ENCODE data around the gene ANKLE1.

The ANKLE1 gene

DNA sequence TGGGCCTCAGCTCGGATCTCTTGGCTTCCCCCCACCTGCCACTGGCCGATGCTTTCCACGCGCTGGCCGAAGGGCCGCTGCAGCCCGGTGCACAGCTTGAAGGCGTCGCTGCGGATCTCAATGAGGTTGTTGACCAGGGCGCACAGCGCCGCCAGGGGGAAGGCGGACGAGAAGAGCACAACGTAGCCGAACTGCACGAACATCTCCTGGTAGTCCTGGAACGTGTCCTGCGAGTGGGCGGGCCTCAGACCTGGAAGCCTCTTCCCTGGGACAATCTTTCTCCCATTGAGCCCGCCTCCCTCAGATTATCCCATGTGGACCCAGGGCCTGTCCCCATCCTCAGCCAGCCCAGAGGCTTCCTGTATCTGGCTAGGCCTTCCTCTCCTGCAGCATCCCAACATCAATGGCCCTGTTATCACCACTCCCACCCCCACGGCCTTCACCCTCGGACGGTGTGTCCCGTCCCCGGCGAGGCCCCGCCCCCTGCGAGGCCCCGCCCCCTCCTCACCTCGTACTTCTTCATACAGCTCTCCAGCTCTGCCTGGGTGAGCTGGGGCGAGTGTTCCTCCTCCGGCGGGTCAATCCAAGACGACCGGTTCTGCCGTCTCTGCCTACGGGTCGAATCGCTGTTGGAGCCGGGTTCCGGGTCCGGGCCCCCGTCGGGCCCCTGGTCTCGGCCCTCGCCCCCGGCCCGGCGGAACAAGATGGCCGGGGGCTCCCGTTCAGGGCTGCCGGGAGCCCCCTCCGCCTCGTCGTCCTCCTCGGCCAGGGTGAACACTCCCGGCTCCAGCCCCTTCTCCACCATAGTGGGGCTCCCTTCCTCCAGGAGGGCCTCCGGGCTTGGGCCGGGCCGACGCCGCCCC is 46.2 kb downstream of the ANKLE1 start:
- DNase-seq (ENCODE audit: low read depth) = peak; percentile 53

DNA sequence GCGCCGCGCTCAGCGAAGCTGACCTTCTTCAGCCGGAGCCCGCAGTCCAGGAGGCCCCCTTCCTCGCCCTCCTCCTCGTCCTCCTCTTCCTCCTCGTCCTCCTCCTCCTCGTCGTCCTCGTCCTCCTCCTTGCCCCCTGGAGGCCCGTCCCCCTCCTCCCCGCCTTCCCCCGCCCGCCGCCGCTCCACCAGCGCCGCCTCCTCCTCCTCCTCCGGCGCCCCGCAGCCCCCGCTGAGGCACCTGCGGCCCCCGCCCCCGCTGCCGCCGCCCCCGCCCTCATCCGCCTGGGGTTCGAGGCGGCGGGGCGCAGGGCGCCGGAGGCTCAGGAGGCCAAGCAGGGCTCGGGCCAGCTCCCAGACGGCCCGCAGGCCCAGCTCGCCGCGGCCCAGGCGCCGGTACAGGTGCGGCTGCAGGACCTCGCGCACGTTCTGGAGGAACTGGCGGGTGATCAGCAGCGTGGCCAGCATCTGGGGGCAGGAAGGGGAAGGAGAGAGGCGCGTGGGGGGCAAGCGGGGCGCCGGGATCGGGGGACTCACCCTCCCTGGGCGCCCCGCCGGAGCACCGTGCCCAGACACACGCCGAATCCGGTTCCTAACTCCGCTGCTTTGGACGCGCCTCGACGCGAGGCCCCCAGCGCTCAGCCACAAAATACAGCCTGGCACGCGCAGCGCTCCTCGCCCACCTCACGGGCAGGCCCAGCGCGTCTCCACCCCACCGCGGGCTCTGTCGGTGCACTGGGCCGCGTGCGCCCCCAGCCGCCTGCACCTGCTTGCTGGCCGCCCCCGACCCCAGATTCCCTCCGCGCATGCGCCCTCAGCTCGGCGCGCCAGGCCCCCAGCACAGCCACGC is 47.0 kb downstream of the ANKLE1 start:
- DNase-seq (ENCODE audit: low read depth) = no peak

DNA sequence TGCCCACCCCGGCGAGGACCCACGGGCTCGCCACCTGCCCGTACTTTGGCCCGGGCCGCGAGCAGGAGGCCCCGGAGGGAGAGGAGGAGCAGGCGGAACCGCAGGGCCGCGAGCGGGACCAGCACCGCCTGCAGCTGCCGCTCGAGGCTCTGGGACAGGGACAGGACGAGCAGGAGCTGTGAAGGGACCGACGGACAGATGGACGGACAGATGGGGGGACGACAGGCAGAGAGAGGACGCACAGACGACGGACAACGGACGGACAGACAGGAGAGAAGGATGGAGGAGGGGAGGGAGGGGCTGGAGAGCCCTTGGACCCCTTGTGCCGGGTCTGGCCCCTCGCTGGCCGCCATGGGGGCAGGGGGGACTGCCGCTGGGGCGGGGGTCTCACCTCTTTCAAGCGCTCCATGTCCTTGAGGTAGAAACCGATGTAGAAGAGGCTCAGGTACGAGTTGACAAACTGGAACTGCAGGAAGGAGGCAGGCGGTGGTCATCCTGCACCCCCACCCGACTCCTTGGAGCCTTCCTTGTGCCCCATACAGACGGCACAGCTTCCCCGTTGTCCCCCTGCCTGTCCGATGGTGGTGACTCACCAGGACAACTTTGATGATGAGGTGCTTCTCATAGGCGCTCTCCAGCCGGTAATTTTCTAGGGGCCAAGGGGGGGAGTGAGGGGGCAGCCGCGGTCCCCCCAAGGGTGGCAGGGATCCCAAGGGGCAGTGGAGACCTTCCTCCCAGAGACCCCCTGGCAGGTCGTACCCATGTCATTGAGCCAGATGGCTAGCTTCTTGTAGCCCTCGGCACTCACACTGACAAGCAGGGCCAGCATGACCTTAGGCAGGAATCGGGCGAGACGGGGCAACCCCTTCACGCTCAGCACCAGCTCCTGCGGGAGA is 47.9 kb downstream of the ANKLE1 start:
- no peak for DNase-seq (ENCODE audit: low read depth)

DNA sequence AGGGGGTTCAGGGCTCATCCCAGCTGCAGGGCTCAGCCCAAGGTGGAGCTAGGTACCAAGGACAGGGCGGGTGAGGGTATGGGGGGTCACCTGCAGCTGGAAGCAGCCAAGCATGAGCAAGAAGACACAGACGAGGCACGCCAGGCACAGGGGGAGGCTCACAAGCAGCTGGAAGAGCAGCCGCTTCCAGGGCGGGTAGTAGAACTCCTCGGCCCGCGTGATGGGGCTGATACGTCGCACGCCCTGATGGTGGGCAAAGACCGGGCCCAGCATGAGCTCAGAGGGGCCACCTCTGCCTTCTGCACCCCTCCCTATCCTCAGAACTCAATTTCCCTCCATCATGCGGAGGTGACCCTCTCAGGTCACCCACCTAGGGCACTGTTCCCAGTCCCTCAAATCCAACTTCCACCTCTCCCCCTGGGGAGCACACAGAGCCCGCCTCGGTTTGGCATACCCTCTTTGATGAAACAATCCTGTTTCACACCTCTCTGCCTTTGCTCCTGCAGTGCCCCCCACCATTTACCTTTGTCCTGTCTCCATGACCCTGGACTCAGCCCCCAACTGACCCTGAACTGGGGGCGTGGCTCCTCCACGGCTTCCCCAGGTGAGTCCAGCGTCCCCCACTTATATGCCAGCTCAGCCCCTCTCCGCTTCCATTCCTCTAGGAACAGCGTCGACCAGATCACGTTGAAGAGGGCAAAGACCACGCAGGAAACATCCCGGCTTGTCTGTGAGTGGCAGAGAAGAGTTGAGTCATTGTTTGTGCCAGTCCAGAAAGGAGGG is 48.8 kb downstream of the ANKLE1 start:
- DNase-seq (ENCODE audit: low read depth) = no peak

GRCh38 chr19:17331045-17331558 is 49.4 kb downstream of the ANKLE1 start:
- no peak for DNase-seq (ENCODE audit: low read depth)

- DNase-seq (ENCODE audit: low read depth) = no peak
These were observed 50.6 kb downstream of the ANKLE1 start for GRCh38 chr19:17332360-17332676.

- DNase-seq (ENCODE audit: low read depth) = no peak
These were observed 51.2 kb downstream of the ANKLE1 start for GRCh38 chr19:17332677-17333581.

- DNase-seq (ENCODE audit: low read depth) = peak; percentile 57
These were observed 52.1 kb downstream of the ANKLE1 start for GRCh38 chr19:17333611-17334413.

DNA sequence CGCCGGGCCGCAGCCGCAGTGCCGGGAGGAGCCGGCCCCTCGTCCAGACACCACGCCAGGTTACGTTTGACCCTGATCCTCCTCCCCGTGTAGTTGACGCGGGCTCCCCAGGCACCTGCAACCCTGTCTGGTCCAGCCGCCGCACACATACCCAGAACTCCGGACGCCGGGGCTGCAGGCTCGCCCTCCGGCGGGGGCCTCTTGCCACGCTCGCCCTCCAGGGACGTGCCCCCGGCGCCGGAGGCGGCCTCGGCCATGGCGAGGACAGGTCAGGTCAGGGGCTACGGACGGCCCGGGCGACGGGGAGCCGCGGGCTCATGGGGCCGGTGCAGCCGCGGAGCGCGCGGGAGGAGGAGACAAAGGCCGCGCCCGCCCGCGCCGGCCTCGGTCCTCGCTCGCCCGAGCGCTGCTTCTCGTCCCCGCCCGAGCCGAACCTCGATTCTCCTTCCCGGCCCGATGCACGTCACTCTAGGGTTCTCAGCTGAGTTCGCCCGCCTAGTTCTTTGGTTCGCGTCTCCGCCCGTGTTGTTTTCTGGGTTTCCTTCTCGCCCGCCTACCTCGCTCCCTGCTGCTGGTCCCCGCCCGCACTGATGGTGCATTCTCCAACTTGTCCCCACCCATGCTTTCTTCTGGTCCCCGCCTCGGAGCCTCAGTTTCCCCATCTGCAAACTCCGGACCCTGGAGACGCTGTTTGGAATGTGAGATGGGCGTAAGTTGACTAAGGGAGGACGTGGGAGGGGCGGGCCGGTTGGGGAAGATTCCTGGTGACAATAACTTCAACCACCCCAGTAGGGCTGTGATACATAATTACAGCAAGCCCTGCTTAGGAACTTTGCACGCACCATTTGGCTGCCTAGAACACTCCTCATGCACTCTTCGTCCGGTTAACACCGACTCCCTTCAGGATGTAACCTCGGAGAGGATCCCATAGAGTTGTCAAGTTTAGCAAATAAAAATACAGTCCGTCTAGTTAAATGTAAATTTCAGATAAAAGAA is 53.0 kb downstream of the ANKLE1 start, which contains the start of gene ANO8:
Gene ANO8, minus strand, starts transcription at position 442 of the 996 bp plus-strand sequence. Its CDS starts 185 bp downstream, at position 257.
- peak; percentile 94 for DNase-seq (ENCODE audit: low read depth)

- DNase-seq (ENCODE audit: low read depth) = no peak
These were observed 53.9 kb downstream of the ANKLE1 start for GRCh38 chr19:17335575-17335974.

Data from T follicular helper cell (primary cell).